ENCODE measurements around the gene CDC6.

GRCh38 chr17:40348562-40349476 lies 61.1 kb downstream of the CDC6 start:
- TF ChIP-seq YY1 (IDR thresholded peaks at IDR 0.05; ENCODE audit: low read depth) (no peak), EP300 (IDR thresholded peaks at IDR 0.05; ENCODE audit: borderline replicate concordance) (no peak), FOXM1 (IDR thresholded peaks at IDR 0.05; ENCODE audit: borderline replicate concordance, low read depth) (no peak), USF1 (IDR thresholded peaks at IDR 0.05) (no peak), MAX (IDR thresholded peaks at IDR 0.05) (no peak), EGR1 (IDR thresholded peaks at IDR 0.05) (no peak)
